GM21447 (cell line): Measurements from ENCODE around the gene PLEKHA4.

Source experiments
- ATAC-seq: cut with Tn5 transposase; IDR thresholded peaks from one replicate; pipeline ENCODE4 v1.9.1; 2021; ENCODE audit not compliant: unreplicated experiment

Gene PLEKHA4

DNA sequence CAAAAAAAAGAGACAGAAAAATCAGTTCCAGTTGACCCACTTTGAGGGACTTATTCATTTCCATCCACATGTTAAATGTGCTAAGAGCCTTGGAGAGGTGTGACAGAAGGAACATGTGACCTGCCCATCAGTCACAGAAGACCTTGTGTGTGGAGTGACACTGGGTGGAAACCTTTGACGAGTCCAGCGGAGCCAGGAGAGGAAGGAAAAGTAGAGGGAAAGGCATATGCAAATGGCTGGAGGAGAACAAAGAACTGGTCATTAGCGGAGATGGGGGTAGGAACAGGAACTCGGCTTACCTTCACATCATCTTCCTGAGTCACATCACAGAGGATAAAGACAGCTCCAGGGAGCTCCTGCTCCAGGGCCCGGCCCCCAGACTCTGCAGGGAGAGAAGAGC, 34.4 kb downstream of the PLEKHA4 start:
- ATAC-seq, result no peak

DNA sequence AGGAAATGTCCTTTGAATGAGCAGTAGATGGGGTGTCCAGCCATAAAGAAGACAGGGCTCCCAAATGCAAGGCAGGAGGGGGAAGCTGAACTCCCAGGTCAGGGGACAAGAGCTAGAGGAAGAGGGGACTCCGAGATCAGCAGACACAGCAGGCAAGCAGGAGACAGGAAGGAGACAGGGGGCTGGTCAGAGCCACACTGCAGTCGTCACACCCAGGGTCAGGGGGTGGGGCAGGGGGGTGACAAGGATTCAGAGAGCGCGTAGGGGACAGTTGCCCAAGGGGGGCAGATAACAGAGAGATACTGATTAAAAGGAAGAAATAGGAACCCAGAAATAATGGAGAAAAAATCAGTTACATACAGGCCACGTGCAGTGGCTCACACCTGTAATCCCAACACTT, 35.4 kb downstream of the PLEKHA4 start:
- ATAC-seq, result no peak

DNA sequence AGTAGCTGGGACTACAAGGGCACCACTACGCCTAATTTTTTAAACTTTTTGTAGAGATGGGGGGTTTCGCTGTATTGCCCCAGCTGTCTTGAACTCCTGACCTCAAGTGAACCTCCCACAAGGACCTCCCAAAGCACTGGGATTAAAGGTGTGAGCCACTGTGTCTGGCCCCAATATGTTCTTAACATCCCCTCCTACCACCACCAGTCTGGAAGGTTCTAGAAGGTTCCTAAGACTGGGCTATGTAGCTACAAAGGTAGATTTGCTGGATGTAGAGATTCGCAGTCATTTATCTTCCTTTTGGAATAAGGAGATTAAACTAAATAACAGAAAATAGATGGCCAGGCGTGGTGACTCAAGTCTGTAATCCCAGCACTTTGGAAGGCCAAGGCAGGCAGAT, 37.5 kb downstream of the PLEKHA4 start:
- no peak for ATAC-seq

DNA sequence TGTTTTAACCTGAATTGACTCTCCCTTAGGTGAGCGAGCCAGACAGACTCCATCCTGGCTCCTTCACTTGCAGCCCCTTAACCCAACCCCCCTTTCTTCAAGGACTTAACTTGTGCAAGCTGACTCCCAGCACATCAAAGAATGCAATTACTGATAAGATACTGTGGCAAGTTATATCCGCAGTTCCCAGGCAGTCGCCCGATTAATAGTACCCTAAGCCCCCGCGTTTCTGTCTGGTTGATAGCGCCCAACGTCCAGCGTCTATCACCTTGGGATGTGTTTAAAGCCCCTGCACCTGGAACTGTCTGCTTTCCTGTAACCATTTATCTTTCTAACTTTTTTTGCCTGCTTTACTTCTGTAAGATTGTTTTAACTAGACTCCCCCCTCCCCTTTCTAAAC, 38.3 kb downstream of the PLEKHA4 start:
- no peak for ATAC-seq

DNA sequence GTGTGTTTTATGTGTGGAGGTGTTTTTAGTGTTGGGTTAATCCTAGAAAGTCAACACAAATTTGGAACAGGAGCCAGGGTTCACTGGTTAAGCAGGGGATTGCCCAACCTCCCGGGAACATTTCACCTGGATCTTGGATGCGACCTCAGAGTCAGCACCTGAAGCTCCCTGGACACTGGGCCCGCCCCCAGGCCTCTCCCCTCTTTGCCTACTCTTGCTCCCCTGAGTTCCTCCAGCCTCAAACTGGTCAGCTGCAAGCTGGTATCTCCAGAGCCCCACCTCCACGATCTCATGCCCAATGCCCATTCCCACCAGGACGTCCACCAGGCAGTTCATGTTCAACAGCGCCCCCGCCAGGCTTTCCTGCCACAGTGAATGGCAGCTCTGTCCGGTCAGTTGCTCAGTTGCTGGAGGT, 41.8 kb downstream of the PLEKHA4 start:
- ATAC-seq, result no peak

DNA sequence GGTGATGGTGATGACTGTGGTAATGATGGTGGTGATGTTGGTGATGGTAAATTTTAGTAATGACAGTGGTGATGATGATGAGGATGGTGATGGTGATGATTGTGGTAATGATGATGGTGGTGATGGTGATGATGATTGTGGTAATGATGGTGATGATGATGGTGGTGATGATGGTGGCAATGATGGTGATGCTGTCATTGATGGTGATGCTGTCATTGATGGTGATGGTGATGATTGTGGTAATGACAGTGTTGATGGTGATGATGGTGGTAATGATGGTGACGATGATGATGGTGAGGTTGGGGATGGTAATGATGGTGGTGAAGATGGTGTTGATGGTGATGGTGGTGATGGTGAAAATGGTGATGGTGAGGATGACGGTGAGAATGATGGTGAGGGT, 45.9 kb downstream of the PLEKHA4 start:
- no peak for ATAC-seq

DNA sequence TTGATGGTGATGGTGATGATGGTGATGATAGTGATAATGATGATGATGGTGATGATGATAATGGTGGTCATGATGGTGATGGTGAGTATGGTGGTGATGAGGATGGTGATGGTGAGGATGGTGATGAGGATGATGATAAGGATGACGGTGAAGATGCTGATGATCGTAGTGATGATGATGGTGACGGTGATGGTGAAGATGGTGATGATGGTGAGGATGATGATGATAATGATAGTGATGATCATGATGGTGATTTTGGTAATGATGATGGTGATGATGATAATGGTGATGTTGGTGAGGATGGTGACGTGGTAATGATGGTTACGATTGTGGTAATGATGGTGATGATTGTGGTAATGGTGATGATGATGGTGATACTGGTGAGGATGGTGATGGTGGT, 46.8 kb downstream of the PLEKHA4 start:
- no peak for ATAC-seq

DNA sequence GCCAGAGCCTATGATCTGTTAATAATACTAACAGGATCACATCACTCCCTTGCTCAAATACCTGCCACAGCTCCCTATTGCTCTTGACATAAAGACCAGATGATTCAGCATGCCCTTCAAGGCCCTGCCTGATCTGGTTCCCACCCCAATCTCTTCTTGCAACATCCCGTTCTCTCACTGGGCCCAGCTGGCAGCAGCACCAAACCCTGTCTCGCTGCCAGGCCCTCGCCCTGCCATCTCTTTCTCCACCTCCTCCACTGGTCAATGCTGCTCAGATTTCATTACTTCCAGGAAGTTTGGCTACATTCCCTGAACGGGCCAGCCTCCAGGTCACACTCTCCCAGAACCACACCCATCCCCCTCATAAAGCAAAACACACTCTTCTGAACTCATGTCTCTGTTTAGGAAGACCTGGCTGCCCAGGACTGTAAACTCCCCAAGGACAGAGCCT, 49.0 kb downstream of the PLEKHA4 start:
- ATAC-seq, result no peak

DNA sequence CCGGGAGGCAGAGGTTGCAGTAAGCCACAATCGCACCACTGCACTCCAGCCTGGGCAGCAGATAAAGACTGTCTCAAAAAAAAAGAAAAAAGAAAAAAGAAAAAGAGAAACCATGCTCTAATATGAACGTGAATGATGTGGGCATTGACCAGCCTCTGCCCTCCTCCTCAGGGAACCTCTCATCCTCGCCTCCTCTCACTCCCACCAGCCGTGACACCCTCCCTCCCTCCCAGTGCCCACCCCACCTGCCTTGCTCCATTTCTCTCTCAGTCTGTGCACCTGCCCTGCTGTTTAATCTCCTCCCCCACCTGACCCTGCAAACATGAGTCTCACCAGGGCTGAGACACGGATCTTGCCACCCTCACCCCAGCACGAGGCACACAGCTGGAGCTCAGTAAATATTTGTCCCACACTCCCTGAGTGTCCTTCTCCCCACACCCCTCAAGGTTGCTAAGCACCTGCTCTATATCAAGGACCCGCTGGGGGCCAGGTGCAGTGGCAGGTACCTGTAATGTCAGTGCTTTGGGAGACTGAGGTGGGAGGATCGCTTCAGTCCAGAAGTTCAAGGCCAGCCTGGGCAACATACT, 50.1 kb downstream of the PLEKHA4 start:
- ATAC-seq, result no peak

DNA sequence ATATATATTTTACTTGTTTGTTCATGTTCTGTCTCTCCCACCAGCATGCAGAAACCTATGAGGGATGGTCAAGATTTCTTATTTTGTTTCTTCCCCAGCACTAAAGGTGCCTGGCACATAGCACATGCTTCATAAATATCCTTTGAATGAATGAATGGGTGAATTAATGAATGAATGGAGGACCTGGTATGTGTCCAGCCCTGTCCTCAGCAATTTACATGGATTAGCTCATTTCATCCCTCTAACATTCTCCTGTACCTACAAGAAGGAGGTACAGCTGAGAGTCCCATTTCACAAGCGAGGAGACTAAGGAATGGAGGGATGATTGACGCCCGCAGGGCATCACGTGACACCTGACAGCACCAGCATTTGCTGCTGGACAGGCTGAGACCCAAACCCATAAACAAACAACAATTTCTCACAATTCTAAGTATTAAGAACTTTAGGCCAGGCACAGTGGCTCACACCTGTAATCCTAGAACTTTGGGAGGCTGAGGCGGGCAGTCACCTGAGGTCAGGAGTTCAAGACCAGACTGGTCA, 50.8 kb downstream of the PLEKHA4 start:
- no peak for ATAC-seq

DNA sequence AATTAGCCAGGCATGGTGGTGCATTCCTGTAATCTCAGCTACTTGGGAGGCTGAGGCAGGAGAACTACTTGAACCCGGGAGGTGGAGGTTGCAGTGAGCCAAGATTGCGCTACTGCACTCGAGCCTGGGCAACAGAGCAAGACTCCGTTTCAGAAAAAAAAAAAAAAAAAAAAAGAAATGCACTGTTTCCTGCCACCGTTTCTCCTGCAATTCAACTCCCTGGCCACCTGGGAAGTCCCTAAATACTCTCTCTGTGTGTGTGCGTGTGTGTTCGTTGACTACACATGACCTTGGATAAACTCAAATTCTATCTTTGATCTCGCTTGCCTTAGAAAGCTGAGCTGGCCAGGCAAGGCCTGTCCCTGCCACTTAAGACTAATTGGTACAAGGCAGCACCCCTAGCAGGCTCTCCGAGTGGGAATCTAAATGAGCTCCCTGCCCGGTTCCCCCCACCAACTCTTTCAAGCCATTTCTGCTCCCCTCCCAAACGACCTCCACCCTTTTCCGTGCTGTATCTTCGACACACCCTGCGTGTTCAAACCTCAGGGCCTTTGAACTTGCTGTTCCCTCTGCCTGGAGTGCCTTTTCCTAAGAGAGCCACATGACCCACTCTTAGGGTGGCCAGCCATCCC, 52.4 kb downstream of the PLEKHA4 start:
- no peak for ATAC-seq

DNA sequence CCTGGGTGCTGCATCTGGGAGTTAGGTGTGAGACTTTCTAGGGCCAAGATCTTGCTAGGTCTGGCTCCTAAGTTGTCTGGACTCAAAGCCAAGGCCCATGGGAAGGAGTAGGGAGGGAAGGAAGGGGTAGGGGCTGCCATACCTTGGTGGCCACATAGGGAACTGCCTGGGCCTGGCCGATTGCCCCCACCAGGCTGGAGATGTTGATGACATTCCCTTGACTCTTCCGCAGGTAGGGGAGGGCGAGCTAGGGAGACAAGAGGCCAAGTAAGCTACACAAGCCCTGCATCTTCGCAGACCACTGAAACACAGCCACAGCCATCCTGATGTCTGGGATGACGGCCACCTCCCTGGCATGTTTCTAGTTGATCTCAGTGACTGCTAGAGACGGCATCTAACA, 53.5 kb downstream of the PLEKHA4 start:
- no peak for ATAC-seq

DNA sequence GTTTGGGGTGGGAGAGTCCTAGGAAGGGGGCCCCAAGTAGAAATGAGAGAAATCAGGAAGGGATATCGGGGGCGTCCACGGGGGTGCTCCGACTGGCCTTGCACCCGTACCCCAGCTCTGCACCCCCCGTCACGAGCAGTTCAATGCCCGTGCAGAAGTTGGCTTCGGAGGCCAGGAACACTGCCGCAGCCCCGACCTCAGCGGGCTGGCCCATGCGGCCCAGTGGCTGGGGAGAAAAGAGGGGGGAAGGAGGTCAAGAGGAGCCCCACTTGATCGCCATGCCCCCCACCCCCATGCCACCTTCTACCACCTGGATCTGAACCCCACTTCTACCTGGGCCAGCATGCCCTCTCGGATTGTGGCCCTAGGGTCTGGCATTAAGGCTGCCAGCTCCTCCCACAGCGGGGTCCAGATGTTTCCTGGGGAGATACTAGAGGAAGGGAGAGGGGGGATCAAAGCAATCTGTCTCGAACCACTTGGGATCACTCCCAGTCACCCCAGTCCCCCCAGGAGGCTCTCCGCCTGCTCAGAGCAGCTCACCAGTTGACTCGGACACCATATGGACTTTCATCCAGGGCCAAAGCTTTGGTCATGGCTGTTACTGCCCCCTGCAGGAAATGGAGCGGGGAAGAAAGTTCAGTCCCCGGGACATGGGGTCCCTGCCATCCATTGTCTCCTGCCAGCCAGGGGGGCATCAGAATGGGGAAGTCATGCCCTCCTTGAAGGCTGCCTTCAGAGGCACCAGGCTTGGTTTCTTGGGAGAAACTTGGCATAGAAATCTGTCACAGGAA, 55.1 kb downstream of the PLEKHA4 start:
- ATAC-seq, result no peak

DNA sequence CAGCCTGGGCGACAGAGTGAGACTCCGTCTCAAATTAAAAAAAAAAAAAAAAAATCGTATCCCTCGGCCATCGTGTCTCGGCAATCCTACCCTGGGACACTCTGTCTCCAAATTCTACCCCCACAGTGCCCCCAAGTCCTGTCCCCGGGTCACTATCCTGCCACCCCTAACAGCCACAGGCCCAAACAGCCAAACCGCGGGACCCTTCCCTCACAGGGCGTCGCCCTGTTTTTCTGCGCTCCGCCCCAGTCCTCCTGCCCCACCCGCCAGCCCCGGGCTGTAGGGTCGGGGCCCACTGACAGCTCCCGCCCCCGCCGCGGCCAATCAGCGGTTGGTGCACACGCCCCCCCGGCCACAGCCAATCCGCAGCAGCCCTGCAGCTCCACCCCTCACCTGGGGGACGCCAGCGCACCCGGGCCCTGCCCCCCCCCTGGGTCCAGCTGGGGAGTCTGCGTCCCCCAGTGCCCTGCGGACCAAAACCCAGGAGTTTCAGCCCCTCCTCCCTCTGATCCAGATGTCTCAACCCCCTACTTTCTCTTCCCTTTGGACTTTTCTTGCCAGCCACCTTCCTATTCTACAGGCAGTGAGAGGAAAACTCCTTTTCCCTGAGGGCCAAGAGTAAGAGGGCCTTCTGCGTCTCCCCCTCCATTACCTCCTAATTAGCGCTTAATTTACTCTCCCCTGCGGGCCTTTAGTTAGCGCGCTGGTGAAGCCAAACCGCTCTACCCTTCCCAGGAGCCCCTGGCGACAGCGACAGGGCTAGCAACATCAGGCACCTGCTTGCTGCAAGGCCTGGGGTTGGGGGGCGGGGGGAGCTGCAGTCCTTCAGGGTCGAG, 56.1 kb downstream of the PLEKHA4 start:
- ATAC-seq, result peak; percentile 50

DNA sequence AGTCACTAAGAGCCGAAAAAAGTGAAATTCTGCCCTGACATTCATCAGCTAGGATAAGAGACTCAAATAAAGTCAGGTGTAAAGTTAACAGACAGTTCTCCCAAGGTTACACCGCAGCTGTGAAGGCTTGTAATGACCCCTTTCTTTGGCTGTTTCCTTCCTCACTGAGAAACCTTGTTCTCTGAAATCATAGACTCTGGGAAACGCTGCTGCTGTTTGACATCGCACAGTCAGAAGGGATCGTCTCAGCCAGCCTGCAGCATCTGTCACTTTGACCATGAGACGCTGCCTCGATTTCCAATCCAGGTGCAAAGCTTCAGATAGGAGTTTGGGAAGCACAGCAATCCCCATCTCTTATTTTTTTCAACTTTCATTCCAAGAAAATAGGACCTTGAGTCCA, 58.3 kb downstream of the PLEKHA4 start:
- no peak for ATAC-seq

DNA sequence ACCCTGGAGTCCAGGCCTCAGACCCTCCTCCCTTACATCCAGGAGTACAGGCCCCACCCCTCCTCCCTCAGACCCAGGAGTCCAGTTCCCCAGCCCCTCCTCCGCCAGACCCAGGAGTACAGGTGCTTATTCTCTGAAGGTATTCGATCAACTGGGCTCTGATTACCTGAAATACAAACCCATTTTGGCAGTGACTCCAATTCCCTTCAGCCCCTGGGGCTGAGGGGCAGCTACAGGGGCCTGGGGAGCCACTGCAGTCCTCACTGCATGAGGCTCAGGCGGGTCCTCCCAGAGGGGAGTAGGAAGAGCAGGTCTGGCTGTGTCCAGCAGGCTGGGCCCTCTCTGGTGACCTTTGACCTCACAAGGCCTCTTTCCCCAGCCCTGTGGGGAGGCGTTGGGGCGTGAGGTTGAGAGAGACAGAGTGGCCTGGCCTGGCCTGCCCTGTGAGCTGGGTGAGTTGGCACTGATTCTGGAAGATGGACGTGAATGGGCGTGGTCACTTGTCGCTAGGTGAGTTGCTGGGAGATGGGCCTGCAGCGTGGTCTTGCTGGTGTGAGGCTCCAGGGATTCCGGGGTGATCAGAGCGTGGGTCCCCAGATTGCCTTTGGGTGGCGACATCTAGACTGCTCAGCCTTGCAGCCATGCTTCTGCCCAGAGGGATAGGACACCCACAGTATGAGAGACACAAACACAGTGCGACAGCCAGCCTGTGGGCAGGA, 60.7 kb downstream of the PLEKHA4 start:
- ATAC-seq, result no peak

DNA sequence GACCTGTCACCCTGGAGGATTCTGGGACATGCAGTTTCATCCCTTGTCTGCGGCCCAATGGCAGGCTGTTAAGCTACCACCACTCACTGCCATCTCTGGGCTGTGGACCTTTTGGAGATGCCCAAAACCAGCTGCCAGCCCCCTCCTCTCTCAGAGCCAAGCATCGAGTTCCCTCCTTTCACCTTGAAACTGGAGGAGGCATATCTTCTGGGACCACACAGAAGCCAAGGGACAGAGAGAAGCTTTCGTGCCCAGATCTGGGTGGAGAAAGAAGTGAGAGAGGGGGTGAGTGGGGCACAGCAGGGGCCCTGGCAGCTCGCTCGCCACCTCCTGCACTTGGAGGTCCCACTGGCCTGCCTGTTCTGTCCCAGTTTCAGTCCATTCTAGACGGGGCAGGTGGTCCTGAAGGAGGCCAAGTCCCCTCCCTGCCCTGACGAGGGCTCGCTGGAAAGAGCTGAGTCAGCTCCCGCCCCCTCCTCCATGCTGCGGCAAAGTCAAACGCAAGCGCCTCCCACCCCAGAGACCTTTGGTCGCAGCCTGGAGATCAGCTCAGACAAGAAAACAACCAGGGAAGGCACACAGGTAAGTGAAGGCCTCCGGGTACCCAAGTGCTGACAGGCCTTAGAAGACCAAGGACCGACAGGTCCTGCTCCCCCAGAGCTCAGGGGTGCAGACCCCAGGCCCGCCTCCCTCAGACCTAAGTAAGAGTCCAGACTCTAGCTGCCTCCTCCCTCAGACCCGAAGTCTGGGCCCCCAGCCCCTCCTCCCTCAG, 61.4 kb downstream of the PLEKHA4 start:
- ATAC-seq, result no peak

DNA sequence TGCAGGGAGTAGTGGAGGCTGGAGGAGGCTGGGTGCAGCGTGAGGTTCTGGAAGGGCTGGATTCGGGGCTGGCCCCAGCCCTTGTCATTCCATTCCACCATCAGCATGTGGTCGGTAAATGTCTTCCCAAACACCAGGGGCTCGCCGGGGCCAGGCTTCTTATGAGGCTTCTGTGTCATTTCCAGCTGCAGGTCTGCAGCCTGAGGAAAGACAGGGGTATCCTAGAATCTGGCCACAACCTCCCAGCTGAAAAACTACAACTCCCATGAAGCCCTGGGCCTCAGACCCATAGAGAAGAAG, 61.9 kb downstream of the PLEKHA4 start:
- no peak for ATAC-seq

DNA sequence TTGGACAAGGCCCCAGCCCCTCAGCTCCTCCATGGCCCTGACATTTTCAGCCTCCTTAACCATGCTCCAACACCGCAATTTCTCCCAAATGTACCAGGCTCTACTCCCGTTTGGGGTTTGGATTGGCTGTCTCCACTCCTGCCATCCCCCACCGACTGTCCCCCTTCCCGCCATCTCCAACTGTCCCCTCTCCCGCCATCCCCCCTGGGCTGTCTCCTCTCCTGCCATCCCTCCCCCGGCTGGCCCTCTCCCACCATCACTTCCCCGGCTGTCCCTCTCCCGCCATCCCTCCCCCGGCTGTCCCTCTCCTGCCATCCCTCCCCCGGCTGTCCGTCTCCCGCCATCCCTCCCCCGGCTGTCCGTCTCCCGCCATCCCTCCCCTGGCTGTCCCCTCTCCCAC, 63.0 kb downstream of the PLEKHA4 start:
- ATAC-seq, result no peak

DNA sequence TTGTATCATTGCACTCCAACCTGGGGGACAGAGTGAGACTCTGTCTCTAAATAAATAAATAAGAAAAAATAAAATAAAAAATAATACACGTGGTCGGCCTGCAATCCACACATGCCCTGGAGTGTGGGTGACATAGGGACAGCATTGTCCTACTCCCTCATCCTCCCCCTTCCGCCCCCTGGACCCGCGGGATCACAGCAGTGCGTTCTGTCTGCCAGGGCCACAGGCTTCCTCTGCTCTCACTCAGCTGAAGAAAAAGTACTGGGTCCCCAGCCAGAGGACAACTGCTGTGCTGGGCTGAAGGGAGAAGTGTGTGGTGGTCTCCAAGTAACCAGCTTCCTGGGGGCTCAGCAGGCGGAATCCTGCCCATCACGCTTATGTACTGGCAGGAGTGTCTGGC, 63.9 kb downstream of the PLEKHA4 start:
- ATAC-seq, result no peak
